ENCODE results near the gene SLC25A1.
"Not testable (repeated sequence)": the region's sequence is repeated elsewhere in the genome, so short reads cannot be mapped to it uniquely, and the experiment has no call there.

DNA sequence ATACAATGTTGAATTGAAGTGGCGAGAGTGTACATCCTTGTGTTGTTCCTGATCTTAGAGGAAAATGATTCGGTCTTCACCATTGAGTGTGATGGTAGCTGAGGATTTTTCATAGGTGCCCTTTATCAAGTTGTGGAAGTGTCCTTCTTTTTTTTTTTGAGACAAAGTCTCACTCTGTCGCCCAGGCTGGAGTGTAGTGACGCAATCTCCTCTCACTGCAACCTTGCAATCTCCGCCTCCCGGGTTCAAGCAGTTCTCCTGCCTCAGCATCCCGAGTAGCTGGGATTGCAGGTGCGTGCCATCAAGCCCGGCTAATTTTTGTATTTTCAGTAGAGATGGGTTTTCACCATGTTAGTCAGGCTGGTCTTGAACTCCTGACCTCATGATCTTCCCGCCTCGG lies 19.9 kb downstream of the SLC25A1 start:
- TF ChIP-seq, protein P1, sequence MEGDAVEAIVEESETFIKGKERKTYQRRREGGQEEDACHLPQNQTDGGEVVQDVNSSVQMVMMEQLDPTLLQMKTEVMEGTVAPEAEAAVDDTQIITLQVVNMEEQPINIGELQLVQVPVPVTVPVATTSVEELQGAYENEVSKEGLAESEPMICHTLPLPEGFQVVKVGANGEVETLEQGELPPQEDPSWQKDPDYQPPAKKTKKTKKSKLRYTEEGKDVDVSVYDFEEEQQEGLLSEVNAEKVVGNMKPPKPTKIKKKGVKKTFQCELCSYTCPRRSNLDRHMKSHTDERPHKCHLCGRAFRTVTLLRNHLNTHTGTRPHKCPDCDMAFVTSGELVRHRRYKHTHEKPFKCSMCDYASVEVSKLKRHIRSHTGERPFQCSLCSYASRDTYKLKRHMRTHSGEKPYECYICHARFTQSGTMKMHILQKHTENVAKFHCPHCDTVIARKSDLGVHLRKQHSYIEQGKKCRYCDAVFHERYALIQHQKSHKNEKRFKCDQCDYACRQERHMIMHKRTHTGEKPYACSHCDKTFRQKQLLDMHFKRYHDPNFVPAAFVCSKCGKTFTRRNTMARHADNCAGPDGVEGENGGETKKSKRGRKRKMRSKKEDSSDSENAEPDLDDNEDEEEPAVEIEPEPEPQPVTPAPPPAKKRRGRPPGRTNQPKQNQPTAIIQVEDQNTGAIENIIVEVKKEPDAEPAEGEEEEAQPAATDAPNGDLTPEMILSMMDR (conservative IDR thresholded peaks at IDR 0.05; ENCODE audit: low read length), result not testable (repeated sequence)
- TF ChIP-seq EZH2phosphoT487 (IDR thresholded peaks at IDR 0.05; ENCODE audit: borderline replicate concordance), result not testable (repeated sequence)

Data from Loucy (cell line).